H9 (cell line): ENCODE results near the gene VRK3. TPM values are rescaled to one million over a fixed set of nuclear protein-coding genes. Genes with fewer than 3 reads are reported as not detected.

ENCODE experiments used
- DNase-seq: peaks from one replicate; pipeline ENCODE4 v3.0.0-alpha.2; 2017
- H2AFZ ChIP-seq: one replicate; pipeline ENCODE4 v1.6.1; 2013; ENCODE audit warnings: mild to moderate bottlenecking, low read length, control low read depth, moderate library complexity
- H2AK5ac ChIP-seq: 2 replicates; pipeline ENCODE4 v1.6.1; 2013; ENCODE audit warnings: low read length, control low read depth, mixed read lengths; ENCODE audit not compliant: insufficient read length
- H2BK120ac ChIP-seq: one replicate; pipeline ENCODE4 v1.6.1; 2013; ENCODE audit warnings: low read depth, mild to moderate bottlenecking, low read length, control low read depth, inconsistent platforms; ENCODE audit not compliant: poor library complexity, severe bottlenecking
- H2BK12ac ChIP-seq: 2 replicates; pipeline ENCODE4 v1.6.1; 2013; ENCODE audit warnings: low read length, control low read depth, mixed read lengths, low read depth; ENCODE audit not compliant: insufficient read length
- H2BK15ac ChIP-seq: 2 replicates; pipeline ENCODE4 v1.6.1; 2013; ENCODE audit warnings: low read depth, low read length, control low read depth
- H2BK20ac ChIP-seq: one replicate; pipeline ENCODE4 v1.6.1; 2013; ENCODE audit warnings: low read depth, mild to moderate bottlenecking, low read length, control low read depth, inconsistent platforms; ENCODE audit not compliant: poor library complexity, severe bottlenecking
- H2BK5ac ChIP-seq: 2 replicates; pipeline ENCODE4 v1.6.1; 2013; ENCODE audit warnings: low read length, control low read depth, mixed read lengths; ENCODE audit not compliant: insufficient read length
- H3K14ac ChIP-seq: 2 replicates; pipeline ENCODE4 v1.6.1; 2013; ENCODE audit warnings: low read length, control low read depth; ENCODE audit not compliant: insufficient read depth
- H3K18ac ChIP-seq: 2 replicates; pipeline ENCODE4 v1.6.1; 2013; ENCODE audit warnings: low read depth, mild to moderate bottlenecking, mixed read lengths, low read length, control low read depth; ENCODE audit not compliant: insufficient read length
- H3K23ac ChIP-seq: 2 replicates; pipeline ENCODE4 v1.6.1; 2013; ENCODE audit warnings: low read length, control low read depth, mixed read lengths, low read depth; ENCODE audit not compliant: insufficient read length
- H3K23me2 ChIP-seq: 2 replicates; pipeline ENCODE4 v1.6.1; 2013; ENCODE audit warnings: low read depth, mild to moderate bottlenecking, mixed read lengths, low read length, control low read depth; ENCODE audit not compliant: insufficient read length, poor library complexity, severe bottlenecking
- H3K27ac ChIP-seq: 2 replicates; pipeline ENCODE4 v1.5.1; 2013; ENCODE audit warnings: low read length, control low read depth, mixed read lengths, low read depth; ENCODE audit not compliant: insufficient read length
- H3K27me3 ChIP-seq: 2 replicates; pipeline ENCODE4 v1.6.1; 2013; ENCODE audit warnings: low read length, control low read depth, inconsistent platforms; ENCODE audit not compliant: insufficient read depth
- H3K4ac ChIP-seq: 2 replicates; pipeline ENCODE4 v1.6.1; 2013; ENCODE audit warnings: low read depth, mild to moderate bottlenecking, control low read depth, inconsistent platforms, low read length, moderate library complexity
- H3K4me1 ChIP-seq: 2 replicates; pipeline ENCODE4 v1.6.1; 2013; ENCODE audit warnings: low read length, control low read depth, inconsistent platforms; ENCODE audit not compliant: insufficient read depth
- H3K4me2 ChIP-seq: 2 replicates; pipeline ENCODE4 v1.6.1; 2013; ENCODE audit warnings: low read length, control low read depth, mixed read lengths; ENCODE audit not compliant: insufficient read length, insufficient read depth
- H3K56ac ChIP-seq: 2 replicates; pipeline ENCODE4 v1.6.1; 2013; ENCODE audit warnings: low read depth, mild to moderate bottlenecking, mixed read lengths, low read length, control low read depth; ENCODE audit not compliant: insufficient read length
- H3K79me1 ChIP-seq: 2 replicates; pipeline ENCODE4 v1.6.1; 2013; ENCODE audit warnings: low read depth, mild to moderate bottlenecking, moderate library complexity, low read length, control low read depth, inconsistent platforms; ENCODE audit not compliant: insufficient read depth, poor library complexity, severe bottlenecking
- H3K79me2 ChIP-seq: 2 replicates; pipeline ENCODE4 v1.6.1; 2013; ENCODE audit warnings: low read length, control low read depth, inconsistent platforms; ENCODE audit not compliant: insufficient read depth
- H3K9ac ChIP-seq: 2 replicates; pipeline ENCODE4 v1.6.1; 2013; ENCODE audit warnings: low read length, control low read depth, mixed read lengths; ENCODE audit not compliant: insufficient read length; ENCODE audit errors: extremely low read depth
- H3K9me3 ChIP-seq: one replicate; pipeline ENCODE4 v1.6.1; 2013; ENCODE audit warnings: low read depth, low read length, inconsistent platforms; ENCODE audit not compliant: control insufficient read depth
- H3T11ph ChIP-seq: one replicate; pipeline ENCODE4 v1.6.1; 2013; ENCODE audit warnings: mild to moderate bottlenecking, low read length, control low read depth, inconsistent platforms
- H4K20me1 ChIP-seq: one replicate; pipeline ENCODE4 v1.6.1; 2013; ENCODE audit not compliant: control insufficient read depth, insufficient read length, insufficient read depth
- H4K5ac ChIP-seq: 2 replicates; pipeline ENCODE4 v1.6.1; 2013; ENCODE audit warnings: low read depth, mild to moderate bottlenecking, mixed read lengths, low read length, control low read depth; ENCODE audit not compliant: insufficient read length
- H4K8ac ChIP-seq: replicated peaks from 2 replicates; pipeline ENCODE4 v1.6.1; 2013; ENCODE audit warnings: low read length, control low read depth, mixed read lengths, low read depth; ENCODE audit not compliant: insufficient read length
- H4K91ac ChIP-seq: 2 replicates; pipeline ENCODE4 v1.6.1; 2013; ENCODE audit warnings: low read depth, mild to moderate bottlenecking, moderate library complexity, mixed read lengths, low read length, control low read depth; ENCODE audit not compliant: insufficient read length
- H3K27ac Mint-ChIP-seq, 3 experiments: 2 replicates in 2 of 3; 3 replicates in 1 of 3; pipeline ENCODE4 v1.8.0; 2020 to 2021; ENCODE audit warnings: mixed read lengths in 3 of 3, mild to moderate bottlenecking in 1 of 3, moderate library complexity in 1 of 3
- H3K27me3 Mint-ChIP-seq: 2 replicates; pipeline ENCODE4 v1.8.0; 2021; ENCODE audit warnings: low read depth, mild to moderate bottlenecking, moderate library complexity, mixed read lengths
- H3K36me3 Mint-ChIP-seq, 3 experiments: 2 replicates in 2 of 3; 3 replicates in 1 of 3; pipeline ENCODE4 v1.8.0; 2020 to 2021; ENCODE audit warnings: low read depth in 3 of 3, mixed read lengths in 3 of 3; ENCODE audit not compliant: insufficient read depth in 1 of 3
- H3K4me1 Mint-ChIP-seq, 2 experiments: 2 replicates each; pipeline ENCODE4 v1.8.0; 2020; ENCODE audit warnings: mixed read lengths in 2 of 2
- H3K4me3 Mint-ChIP-seq, 2 experiments: 2 replicates in 1 of 2; 3 replicates in 1 of 2; pipeline ENCODE4 v1.8.0; 2020 to 2021; ENCODE audit warnings: mild to moderate bottlenecking in 2 of 2, mixed read lengths in 2 of 2, moderate library complexity in 1 of 2
- H3K9me3 Mint-ChIP-seq, 2 experiments: 2 replicates in 1 of 2; 3 replicates in 1 of 2; pipeline ENCODE4 v1.8.0; 2020; ENCODE audit warnings: mild to moderate bottlenecking in 2 of 2, mixed read lengths in 2 of 2, moderate library complexity in 1 of 2
- CTCF ChIP-seq: fragments of 200-600 bp; sonication (generic); conservative IDR thresholded peaks from 3 replicates; pipeline ENCODE4 v1.8.0; 2021; ENCODE audit warnings: antibody characterized with exemption, mild to moderate bottlenecking
- WGBS: extraction: QIAGEN DNeasy Blood & Tissue Kit; methylation state at CpG from one replicate; pipeline ENCODE4 v1.1.7; 2013; ENCODE audit warnings: missing lambda C conversion rate, low lambda C conversion rate, mixed read lengths; ENCODE audit not compliant: insufficient read length; ENCODE audit errors: extremely low coverage; 5-methylcytosine and 5-hydroxymethylcytosine counted together
- total RNA-seq: library from RNA; stranded (reverse); gene quantifications from 2 replicates; pipeline ENCODE4 v1.2.1, GENCODE V29; 2021

The VRK3 gene
- total RNA-seq, 1 experiment from 2014 or later = 33.5 TPM

DNA sequence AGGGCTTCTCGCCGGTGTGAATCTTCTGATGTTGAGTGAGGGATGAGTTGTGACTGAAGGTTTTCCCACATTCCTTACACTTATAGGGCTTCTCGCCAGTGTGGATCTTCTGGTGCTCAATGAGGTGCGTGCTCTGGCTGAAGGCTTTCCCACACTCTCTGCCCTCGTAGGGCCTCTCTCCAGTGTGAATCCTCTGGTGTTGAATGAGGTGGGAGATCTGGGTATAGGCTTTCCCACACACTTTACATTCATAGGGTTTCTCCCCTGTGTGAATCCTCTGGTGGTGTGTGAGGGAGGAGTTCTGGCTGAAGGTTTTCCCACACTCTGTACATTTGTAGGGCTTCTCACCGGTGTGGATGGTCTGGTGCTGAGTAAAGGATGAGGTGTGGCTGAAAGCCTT is 33.9 kb upstream of the VRK3 start:
- H3K4me3 Mint-ChIP-seq = no peak overlapping the region
- H3K9me3 Mint-ChIP-seq = peaks cover 66 to 77% of the 10 kb centered on the region in 2 experiments
- no peak overlapping the region for H3T11ph ChIP-seq

More for the DNA sequence above, 33.9 kb upstream of the VRK3 start:
- H3K27ac ChIP-seq = no peak overlapping the region
- no peak overlapping the region for H3K9ac ChIP-seq
- no peaks in the 10 kb centered on the region for H3K4me1 ChIP-seq
- no peaks in the 10 kb centered on the region for H3K79me1 ChIP-seq
- no peak overlapping the region for H2BK15ac ChIP-seq
- no peak overlapping the region for H3K14ac ChIP-seq
- Mint-ChIP-seq H3K27ac (no peak overlapping the region), H3K36me3 (peaks cover 5 to 16% (median 7%) of the 10 kb centered on the region in 3 experiments; a peak in 5 of 7 replicates), H3K4me1 (no peaks in the 10 kb centered on the region), H3K27me3 (peaks cover 4% of the 10 kb centered on the region; the same call in 1 of the 2 replicates)
- no peaks in the 10 kb centered on the region for H3K27me3 ChIP-seq
- H2BK5ac ChIP-seq = no peak overlapping the region
- no CpG with 5 or more reads among the region's 6 CpGs for WGBS
- no peak overlapping the region for H4K8ac ChIP-seq
- H2AK5ac ChIP-seq = no peak overlapping the region
- no peaks in the 10 kb centered on the region for H3K79me2 ChIP-seq
- DNase-seq = no peak
- H4K20me1 ChIP-seq = no peaks in the 10 kb centered on the region
- H3K4ac ChIP-seq = no peak overlapping the region
- no peak overlapping the region for H2BK120ac ChIP-seq
- no peak overlapping the region for H4K5ac ChIP-seq
- H2BK20ac ChIP-seq = no peak overlapping the region
- H4K91ac ChIP-seq = no peak overlapping the region
- H3K23me2 ChIP-seq = no peaks in the 10 kb centered on the region
- no peak overlapping the region for H3K23ac ChIP-seq
- no peak overlapping the region for H3K4me2 ChIP-seq
- H3K56ac ChIP-seq = no peak overlapping the region
- peaks cover 43% of the 10 kb centered on the region for H3K9me3 ChIP-seq
- H3K18ac ChIP-seq = no peak overlapping the region
- no peak for TF ChIP-seq CTCF
- H2BK12ac ChIP-seq = no peak overlapping the region
- no peak overlapping the region for H2AFZ ChIP-seq
